ENCODE data around the gene DCC. TPM values are rescaled to one million over a fixed set of nuclear protein-coding genes. Genes with fewer than 3 reads are reported as not detected.

The DCC gene
- total and polyA plus RNA-seq, 2 donors (not counting 1 experiment from before 2014, with no cell fraction given), result 0.14 TPM; not detected in 1

GRCh38 chr18:53219853-53220252, 879.9 kb downstream of the DCC start:
- H3K4me1 ChIP-seq (ENCODE audit: control insufficient read depth, extremely low read depth, insufficient read depth, low read length), result no peaks in the 10 kb centered on the region
- no peak for TF ChIP-seq CTCF (conservative IDR thresholded peaks at IDR 0.05 in 1 of 2, IDR thresholded peaks at IDR 0.05 in 1 of 2; ENCODE audit: low read depth in 1 of 2, low read length in 2 of 2)
- TF ChIP-seq EZH2 (IDR thresholded peaks at IDR 0.05; ENCODE audit: low read length, missing control alignments), result no peak
- no peak overlapping the region for H2AFZ ChIP-seq (ENCODE audit: low read length)
- H3K27me3 ChIP-seq (ENCODE audit: control insufficient read depth, insufficient read depth, low read length), result no peaks in the 10 kb centered on the region
- H3K9me3 ChIP-seq (ENCODE audit: control insufficient read depth, insufficient read depth, low read depth, low read length), result no peaks in the 10 kb centered on the region
- no peak overlapping the region for H3K4me3 ChIP-seq (replicated peaks in 1 of 4; ENCODE audit: control extremely low read depth in 1 of 4, insufficient read depth in 1 of 4, low read depth in 3 of 4, low read length in 4 of 4)
- H3K27ac ChIP-seq (ENCODE audit: insufficient read depth, low read length), result no peak overlapping the region
- DNase-seq (ENCODE audit: low read depth in 2 of 2), result no peak
- no peaks in the 10 kb centered on the region for H3K79me2 ChIP-seq (ENCODE audit: control insufficient read depth, insufficient read depth, low read length)
- H3K9ac ChIP-seq (ENCODE audit: insufficient read depth, low read length), result no peak overlapping the region
- H3K36me3 ChIP-seq (ENCODE audit: control insufficient read depth, insufficient read depth, low read length), result no peaks in the 10 kb centered on the region
- no peak overlapping the region for H3K4me2 ChIP-seq (ENCODE audit: extremely low read depth, insufficient read depth, low read length)
- H4K20me1 ChIP-seq (ENCODE audit: control insufficient read depth, extremely low read depth, insufficient read depth, low read length), result no peaks in the 10 kb centered on the region

GRCh38 chr18:53224128-53224778, 884.3 kb downstream of the DCC start:
- Histone ChIP-seq H2AFZ (ENCODE audit: low read length) (no peak overlapping the region), H3K9me3 (ENCODE audit: control insufficient read depth, insufficient read depth, low read depth, low read length) (no peaks in the 10 kb centered on the region), H3K27ac (ENCODE audit: insufficient read depth, low read length) (no peak overlapping the region), H3K4me2 (ENCODE audit: extremely low read depth, insufficient read depth, low read length) (no peak overlapping the region), H3K9ac (ENCODE audit: insufficient read depth, low read length) (no peak overlapping the region), H3K36me3 (ENCODE audit: control insufficient read depth, insufficient read depth, low read length) (no peaks in the 10 kb centered on the region), H3K4me1 (ENCODE audit: control insufficient read depth, extremely low read depth, insufficient read depth, low read length) (no peaks in the 10 kb centered on the region), H3K27me3 (ENCODE audit: control insufficient read depth, insufficient read depth, low read length) (no peaks in the 10 kb centered on the region), H4K20me1 (ENCODE audit: control insufficient read depth, extremely low read depth, insufficient read depth, low read length) (no peaks in the 10 kb centered on the region), H3K79me2 (ENCODE audit: control insufficient read depth, insufficient read depth, low read length) (no peaks in the 10 kb centered on the region), H3K4me3 (replicated peaks in 1 of 4; ENCODE audit: control extremely low read depth in 1 of 4, insufficient read depth in 1 of 4, low read depth in 3 of 4, low read length in 4 of 4) (no peak overlapping the region)
- no peak for DNase-seq (ENCODE audit: low read depth in 2 of 2)
- TF ChIP-seq EZH2 (IDR thresholded peaks at IDR 0.05; ENCODE audit: low read length, missing control alignments), result no peak
- no peak for TF ChIP-seq CTCF (conservative IDR thresholded peaks at IDR 0.05 in 1 of 2, IDR thresholded peaks at IDR 0.05 in 1 of 2; ENCODE audit: low read depth in 1 of 2, low read length in 2 of 2)

- Histone ChIP-seq H3K27me3 (ENCODE audit: control insufficient read depth, insufficient read depth, low read length) (no peaks in the 10 kb centered on the region), H3K79me2 (ENCODE audit: control insufficient read depth, insufficient read depth, low read length) (no peaks in the 10 kb centered on the region), H3K4me1 (ENCODE audit: control insufficient read depth, extremely low read depth, insufficient read depth, low read length) (no peaks in the 10 kb centered on the region), H3K9me3 (ENCODE audit: control insufficient read depth, insufficient read depth, low read depth, low read length) (no peaks in the 10 kb centered on the region), H3K36me3 (ENCODE audit: control insufficient read depth, insufficient read depth, low read length) (no peaks in the 10 kb centered on the region), H3K27ac (ENCODE audit: insufficient read depth, low read length) (no peak overlapping the region), H4K20me1 (ENCODE audit: control insufficient read depth, extremely low read depth, insufficient read depth, low read length) (no peaks in the 10 kb centered on the region), H3K4me2 (ENCODE audit: extremely low read depth, insufficient read depth, low read length) (no peak overlapping the region), H2AFZ (ENCODE audit: low read length) (no peak overlapping the region), H3K9ac (ENCODE audit: insufficient read depth, low read length) (no peak overlapping the region), H3K4me3 (replicated peaks in 1 of 4; ENCODE audit: control extremely low read depth in 1 of 4, insufficient read depth in 1 of 4, low read depth in 3 of 4, low read length in 4 of 4) (no peak overlapping the region)
- DNase-seq (ENCODE audit: low read depth in 2 of 2), result no peak
- TF ChIP-seq CTCF (conservative IDR thresholded peaks at IDR 0.05 in 1 of 2, IDR thresholded peaks at IDR 0.05 in 1 of 2; ENCODE audit: low read depth in 1 of 2, low read length in 2 of 2), result no peak
- no peak for TF ChIP-seq EZH2 (IDR thresholded peaks at IDR 0.05; ENCODE audit: low read length, missing control alignments)
Observed at GRCh38 chr18:53225567-53226325, 885.7 kb downstream of the DCC start.

All from fibroblast of lung (primary cell).